ENCODE results near the gene TNPO1. TPM values are rescaled to one million over a fixed set of nuclear protein-coding genes. Genes with fewer than 3 reads are reported as not detected.

Gene TNPO1
- polyA plus RNA-seq, 1 experiment = 134 TPM

DNA sequence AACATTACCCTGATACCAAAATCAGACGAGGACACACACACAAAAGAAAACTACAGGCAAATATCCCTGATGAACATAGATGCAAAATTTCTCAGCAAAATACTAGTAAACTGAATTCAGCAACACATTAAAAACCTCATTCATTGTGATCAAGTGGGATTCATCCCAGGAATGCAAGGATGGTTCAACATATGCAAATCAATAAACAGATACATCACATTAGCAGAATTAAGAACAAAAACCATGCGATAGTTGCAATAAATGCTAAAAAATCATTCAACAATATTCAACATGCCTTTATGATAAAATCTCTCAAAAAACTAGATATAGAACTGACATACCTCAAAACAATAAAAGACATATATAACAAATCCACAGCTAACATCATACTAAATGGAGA is 36.9 kb upstream of the TNPO1 start:
- H3K4me3 ChIP-seq (ENCODE audit: low read depth, low read length) = no peak overlapping the region
- POLR2A ChIA-PET = no interaction called here
- TF ChIP-seq, protein P1, sequence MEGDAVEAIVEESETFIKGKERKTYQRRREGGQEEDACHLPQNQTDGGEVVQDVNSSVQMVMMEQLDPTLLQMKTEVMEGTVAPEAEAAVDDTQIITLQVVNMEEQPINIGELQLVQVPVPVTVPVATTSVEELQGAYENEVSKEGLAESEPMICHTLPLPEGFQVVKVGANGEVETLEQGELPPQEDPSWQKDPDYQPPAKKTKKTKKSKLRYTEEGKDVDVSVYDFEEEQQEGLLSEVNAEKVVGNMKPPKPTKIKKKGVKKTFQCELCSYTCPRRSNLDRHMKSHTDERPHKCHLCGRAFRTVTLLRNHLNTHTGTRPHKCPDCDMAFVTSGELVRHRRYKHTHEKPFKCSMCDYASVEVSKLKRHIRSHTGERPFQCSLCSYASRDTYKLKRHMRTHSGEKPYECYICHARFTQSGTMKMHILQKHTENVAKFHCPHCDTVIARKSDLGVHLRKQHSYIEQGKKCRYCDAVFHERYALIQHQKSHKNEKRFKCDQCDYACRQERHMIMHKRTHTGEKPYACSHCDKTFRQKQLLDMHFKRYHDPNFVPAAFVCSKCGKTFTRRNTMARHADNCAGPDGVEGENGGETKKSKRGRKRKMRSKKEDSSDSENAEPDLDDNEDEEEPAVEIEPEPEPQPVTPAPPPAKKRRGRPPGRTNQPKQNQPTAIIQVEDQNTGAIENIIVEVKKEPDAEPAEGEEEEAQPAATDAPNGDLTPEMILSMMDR (IDR thresholded peaks at IDR 0.05; ENCODE audit: low read depth, low read length) = no peak
- no peak for DNase-seq (ENCODE audit: low read depth, low spot score)
- no peak overlapping the region for H3K27ac ChIP-seq (ENCODE audit: low read depth, low read length)
- H3K27me3 ChIP-seq (ENCODE audit: control insufficient read depth, insufficient read depth, low read length) = peaks cover 12% of the 10 kb centered on the region
- CTCF ChIA-PET = no interaction called here
- no peaks in the 10 kb centered on the region; the same call in 1 of the 2 replicates for H3K9me3 ChIP-seq (ENCODE audit: control insufficient read depth, insufficient read depth, low read length)

DNA sequence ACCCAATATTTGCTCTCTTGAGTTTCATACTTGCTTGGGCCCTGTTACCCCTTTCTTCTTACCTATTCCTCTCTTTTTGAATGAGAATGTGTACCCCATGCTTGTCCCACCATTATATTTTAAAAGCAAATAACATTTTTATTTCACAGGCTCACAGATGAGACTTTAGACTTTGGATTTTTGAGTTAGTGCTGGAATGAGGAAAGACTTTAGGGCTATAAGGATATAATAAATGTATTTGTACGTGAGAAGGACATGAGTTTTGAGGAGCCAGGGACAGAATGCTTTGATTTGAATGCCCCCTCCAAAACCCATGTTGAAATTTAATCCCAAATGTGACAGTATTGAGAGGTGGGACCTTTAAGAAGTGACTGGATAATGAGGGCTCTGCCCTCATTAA is 33.1 kb upstream of the TNPO1 start:
- no peak overlapping the region for H3K4me3 ChIP-seq (ENCODE audit: low read depth, low read length)
- POLR2A ChIA-PET = no interaction called here
- CTCF ChIA-PET = no interaction called here
- H3K27ac ChIP-seq (ENCODE audit: low read depth, low read length) = no peak overlapping the region
- no peaks in the 10 kb centered on the region for H3K9me3 ChIP-seq (ENCODE audit: control insufficient read depth, insufficient read depth, low read length)
- no peak for DNase-seq (ENCODE audit: low read depth, low spot score)
- TF ChIP-seq, protein P1 (IDR thresholded peaks at IDR 0.05; ENCODE audit: low read depth, low read length) = no peak
- H3K27me3 ChIP-seq (ENCODE audit: control insufficient read depth, insufficient read depth, low read length) = no peaks in the 10 kb centered on the region

DNA sequence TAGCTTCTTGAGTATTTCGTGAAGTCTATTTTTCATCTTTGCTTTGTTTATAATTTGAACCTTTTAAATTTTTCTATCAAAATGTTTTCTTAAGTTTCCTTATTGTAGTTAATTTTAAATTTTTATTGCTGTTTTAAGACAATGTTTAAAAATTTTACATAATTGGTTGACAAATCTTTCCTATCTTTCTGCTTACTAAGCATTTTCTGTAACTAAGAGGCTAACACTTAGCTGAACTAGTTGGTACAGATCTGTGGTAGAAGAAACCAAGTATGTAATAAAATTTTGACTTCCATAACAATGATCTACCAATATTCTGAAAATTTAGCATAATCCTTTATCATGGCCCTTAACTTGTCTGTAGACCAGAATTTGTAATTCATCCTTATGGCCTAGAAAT is 32.3 kb upstream of the TNPO1 start:
- TF ChIP-seq, protein P1 (IDR thresholded peaks at IDR 0.05; ENCODE audit: low read depth, low read length) = no peak
- H3K9me3 ChIP-seq (ENCODE audit: control insufficient read depth, insufficient read depth, low read length) = no peaks in the 10 kb centered on the region
- CTCF ChIA-PET = interaction anchor here (0.6 kb wide), 1 partner anchor 33 kb away, joined by 3 read pairs; no protein-coding TSS in a partner anchor
- POLR2A ChIA-PET = no interaction called here
- no peak overlapping the region for H3K4me3 ChIP-seq (ENCODE audit: low read depth, low read length)
- no peak overlapping the region for H3K27ac ChIP-seq (ENCODE audit: low read depth, low read length)
- H3K27me3 ChIP-seq (ENCODE audit: control insufficient read depth, insufficient read depth, low read length) = no peaks in the 10 kb centered on the region
- DNase-seq (ENCODE audit: low read depth, low spot score) = no peak

DNA sequence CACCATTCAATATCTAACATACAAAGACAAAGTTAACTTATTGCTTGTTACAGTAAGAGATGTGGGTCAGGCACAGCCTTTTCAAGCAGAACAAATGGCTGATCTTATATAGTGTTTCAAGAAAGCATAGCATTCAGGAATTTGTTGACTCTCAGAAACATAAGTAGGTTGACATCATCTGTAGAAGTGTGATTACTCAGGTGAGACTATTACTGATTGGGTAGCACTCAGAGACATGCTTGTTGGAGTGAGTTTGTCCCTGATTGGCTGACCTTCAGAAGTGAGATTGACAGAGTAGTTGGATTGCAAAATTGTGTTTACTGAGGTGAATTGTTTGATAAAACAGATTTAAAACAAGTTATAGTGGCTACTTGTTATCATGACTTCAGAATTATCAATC is 30.7 kb upstream of the TNPO1 start:
- TF ChIP-seq, protein P1 (IDR thresholded peaks at IDR 0.05; ENCODE audit: low read depth, low read length) = no peak
- no peak for DNase-seq (ENCODE audit: low read depth, low spot score)
- ChIA-PET CTCF (no interaction called here), POLR2A (no interaction called here)
- Histone ChIP-seq H3K4me3 (ENCODE audit: low read depth, low read length) (no peak overlapping the region), H3K27me3 (ENCODE audit: control insufficient read depth, insufficient read depth, low read length) (no peaks in the 10 kb centered on the region), H3K9me3 (ENCODE audit: control insufficient read depth, insufficient read depth, low read length) (no peaks in the 10 kb centered on the region), H3K27ac (ENCODE audit: low read depth, low read length) (no peak overlapping the region)

DNA sequence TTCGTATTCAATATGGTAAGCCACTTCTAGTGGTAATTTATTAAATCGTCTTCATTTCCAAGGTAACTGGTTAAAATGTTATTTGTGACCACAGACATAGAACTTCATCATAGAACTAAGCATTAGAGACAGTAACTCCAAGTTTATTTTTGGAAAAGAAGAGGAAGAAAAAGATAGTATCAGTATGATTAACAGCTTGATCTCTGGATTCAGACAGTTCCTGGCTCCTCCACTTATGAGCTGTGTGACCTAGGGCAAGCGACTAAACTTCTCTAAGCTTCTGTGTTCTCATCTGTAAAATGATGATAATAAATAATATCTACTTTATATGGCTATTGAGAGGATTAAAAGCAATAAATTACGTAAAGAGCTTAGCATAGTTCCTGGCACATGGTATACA is 29.8 kb upstream of the TNPO1 start:
- no peaks in the 10 kb centered on the region for H3K9me3 ChIP-seq (ENCODE audit: control insufficient read depth, insufficient read depth, low read length)
- H3K27ac ChIP-seq (ENCODE audit: low read depth, low read length) = no peak overlapping the region
- CTCF ChIA-PET = no interaction called here
- H3K27me3 ChIP-seq (ENCODE audit: control insufficient read depth, insufficient read depth, low read length) = no peaks in the 10 kb centered on the region
- TF ChIP-seq, protein P1 (IDR thresholded peaks at IDR 0.05; ENCODE audit: low read depth, low read length) = no peak
- no peak overlapping the region for H3K4me3 ChIP-seq (ENCODE audit: low read depth, low read length)
- DNase-seq (ENCODE audit: low read depth, low spot score) = no peak
- POLR2A ChIA-PET = no interaction called here

All from AG04450 (cell line).